ENCODE results near the gene STK24. TPM values are rescaled to one million over a fixed set of nuclear protein-coding genes. Genes with fewer than 3 reads are reported as not detected.

The STK24 gene
- polyA plus RNA-seq, 1 experiment: 44.0 TPM

DNA sequence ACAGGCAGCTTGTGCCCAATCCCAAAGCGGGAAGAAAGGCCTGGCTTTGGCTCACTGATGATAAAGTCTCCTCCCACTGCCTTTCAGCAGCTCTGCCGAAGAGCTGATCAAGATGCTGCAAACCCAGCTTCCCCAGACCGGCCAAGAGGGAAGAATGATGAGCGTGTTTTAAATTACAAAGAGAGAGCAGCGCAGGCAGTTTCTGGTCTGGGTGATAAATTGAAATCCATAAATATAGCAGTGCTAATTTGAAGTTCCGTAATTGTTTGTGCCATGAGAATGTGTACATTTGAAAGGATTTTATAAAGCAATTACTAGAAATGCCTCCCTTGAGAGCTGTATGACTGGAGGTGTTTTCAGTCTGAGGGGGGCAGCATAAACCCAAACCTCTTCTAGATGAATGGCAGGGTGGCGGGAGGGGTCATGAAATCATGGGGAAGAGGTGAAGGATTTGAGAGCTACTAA, 171.8 kb downstream of the STK24 start:
- CTCF ChIA-PET: no interaction called here
- Histone ChIP-seq H3K27me3 (ENCODE audit: control insufficient read depth, insufficient read depth, low read length) (no peaks in the 10 kb centered on the region), H3K9me3 (ENCODE audit: control insufficient read depth, insufficient read depth, low read length) (no peaks in the 10 kb centered on the region), H3K4me3 (ENCODE audit: low read depth, low read length) (no peak overlapping the region), H3K27ac (ENCODE audit: low read depth, low read length) (no peak overlapping the region)
- TF ChIP-seq CTCF (IDR thresholded peaks at IDR 0.05; ENCODE audit: low read depth, low read length): no peak
- POLR2A ChIA-PET: no interaction called here
- DNase-seq (ENCODE audit: low read depth, low spot score): no peak

- DNase-seq (ENCODE audit: low read depth, low spot score): no peak
- Histone ChIP-seq H3K27ac (ENCODE audit: low read depth, low read length) (no peak overlapping the region), H3K9me3 (ENCODE audit: control insufficient read depth, insufficient read depth, low read length) (no peaks in the 10 kb centered on the region), H3K4me3 (ENCODE audit: low read depth, low read length) (no peak overlapping the region), H3K27me3 (ENCODE audit: control insufficient read depth, insufficient read depth, low read length) (no peaks in the 10 kb centered on the region)
- no peak for TF ChIP-seq CTCF (IDR thresholded peaks at IDR 0.05; ENCODE audit: low read depth, low read length)
- ChIA-PET CTCF (interaction anchor here (0.5 kb wide), 1 partner anchor 277 kb away, joined by 4 read pairs; no protein-coding TSS in a partner anchor), POLR2A (interaction anchor here (0.6 kb wide), 1 partner anchor 85 kb away, joined by 3 read pairs; no protein-coding TSS in a partner anchor)
Measured at GRCh38 chr13:98403076-98403475, 173.8 kb downstream of the STK24 start.

DNA sequence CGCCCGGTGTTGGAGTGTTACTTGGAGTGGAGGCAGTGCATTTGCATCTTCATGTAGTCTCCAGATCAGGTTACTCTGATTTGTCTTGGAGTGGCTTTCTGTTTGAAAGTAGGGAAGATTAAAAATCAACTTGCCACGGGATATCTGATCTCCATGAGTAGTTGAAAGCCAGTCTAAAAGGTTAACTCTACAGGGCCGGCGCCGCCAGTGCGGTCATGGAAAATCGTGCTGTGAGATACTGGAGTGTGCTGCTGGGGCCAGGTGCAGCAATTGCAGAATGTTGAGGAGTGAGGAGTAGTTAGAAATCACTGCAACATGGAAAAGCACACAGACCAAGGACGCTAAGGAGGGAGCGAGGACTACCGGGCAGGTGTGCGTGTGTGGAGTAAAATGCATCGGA, 175.0 kb downstream of the STK24 start:
- no peak for TF ChIP-seq CTCF (IDR thresholded peaks at IDR 0.05; ENCODE audit: low read depth, low read length)
- no peak for DNase-seq (ENCODE audit: low read depth, low spot score)
- CTCF ChIA-PET: no interaction called here
- no peak overlapping the region for H3K27ac ChIP-seq (ENCODE audit: low read depth, low read length)
- no peaks in the 10 kb centered on the region for H3K9me3 ChIP-seq (ENCODE audit: control insufficient read depth, insufficient read depth, low read length)
- no peak overlapping the region for H3K4me3 ChIP-seq (ENCODE audit: low read depth, low read length)
- H3K27me3 ChIP-seq (ENCODE audit: control insufficient read depth, insufficient read depth, low read length): no peaks in the 10 kb centered on the region
- POLR2A ChIA-PET: no interaction called here

GRCh38 chr13:98399756-98400155, 177.2 kb downstream of the STK24 start:
- no peaks in the 10 kb centered on the region for H3K27me3 ChIP-seq (ENCODE audit: control insufficient read depth, insufficient read depth, low read length)
- TF ChIP-seq CTCF (IDR thresholded peaks at IDR 0.05; ENCODE audit: low read depth, low read length): no peak
- DNase-seq (ENCODE audit: low read depth, low spot score): no peak
- ChIA-PET CTCF (no interaction called here), POLR2A (no interaction called here)
- no peak overlapping the region for H3K27ac ChIP-seq (ENCODE audit: low read depth, low read length)
- no peaks in the 10 kb centered on the region; the same call in 1 of the 2 replicates for H3K9me3 ChIP-seq (ENCODE audit: control insufficient read depth, insufficient read depth, low read length)
- H3K4me3 ChIP-seq (ENCODE audit: low read depth, low read length): no peak overlapping the region

DNA sequence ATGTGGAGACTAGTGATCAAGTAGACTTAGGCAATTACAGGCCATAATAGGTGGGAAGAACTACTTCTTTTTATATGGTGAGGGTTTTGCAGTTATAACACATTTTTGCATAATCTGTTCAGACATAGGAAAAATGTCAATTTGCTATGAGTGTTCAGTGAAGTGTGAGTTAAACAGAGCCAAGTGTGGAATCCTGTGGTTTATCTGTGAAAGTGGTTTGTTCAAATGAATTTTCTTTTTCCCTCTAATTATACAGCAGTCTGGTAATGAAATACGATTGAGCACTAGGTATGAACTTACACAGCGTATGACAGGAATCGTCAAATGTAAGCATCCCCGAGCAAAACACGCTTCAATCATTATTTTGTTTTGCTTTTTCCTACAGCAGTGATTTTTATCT, 178.3 kb downstream of the STK24 start:
- H3K27me3 ChIP-seq (ENCODE audit: control insufficient read depth, insufficient read depth, low read length): no peaks in the 10 kb centered on the region
- H3K4me3 ChIP-seq (ENCODE audit: low read depth, low read length): no peak overlapping the region
- CTCF ChIA-PET: interaction anchor here (0.5 to 2.5 kb wide), 3 partner anchors 9 to 340 kb away, joined by 3 to 10 read pairs (median 5); no protein-coding TSS in a partner anchor
- no peak for DNase-seq (ENCODE audit: low read depth, low spot score)
- no peak for TF ChIP-seq CTCF (IDR thresholded peaks at IDR 0.05; ENCODE audit: low read depth, low read length)
- H3K27ac ChIP-seq (ENCODE audit: low read depth, low read length): no peak overlapping the region
- no peaks in the 10 kb centered on the region; the same call in 1 of the 2 replicates for H3K9me3 ChIP-seq (ENCODE audit: control insufficient read depth, insufficient read depth, low read length)
- POLR2A ChIA-PET: no interaction called here

Data from AG04450 (cell line).